ENCODE measurements around the gene STBD1. TPM values are rescaled to one million over a fixed set of nuclear protein-coding genes. Genes with fewer than 3 reads are reported as not detected.
"Not testable (repeated sequence)": the region's sequence is repeated elsewhere in the genome, so short reads cannot be mapped to it uniquely, and the experiment has no call there.

The STBD1 gene
- total RNA-seq, 1 experiment from 2014 or later: 7.3 TPM

DNA sequence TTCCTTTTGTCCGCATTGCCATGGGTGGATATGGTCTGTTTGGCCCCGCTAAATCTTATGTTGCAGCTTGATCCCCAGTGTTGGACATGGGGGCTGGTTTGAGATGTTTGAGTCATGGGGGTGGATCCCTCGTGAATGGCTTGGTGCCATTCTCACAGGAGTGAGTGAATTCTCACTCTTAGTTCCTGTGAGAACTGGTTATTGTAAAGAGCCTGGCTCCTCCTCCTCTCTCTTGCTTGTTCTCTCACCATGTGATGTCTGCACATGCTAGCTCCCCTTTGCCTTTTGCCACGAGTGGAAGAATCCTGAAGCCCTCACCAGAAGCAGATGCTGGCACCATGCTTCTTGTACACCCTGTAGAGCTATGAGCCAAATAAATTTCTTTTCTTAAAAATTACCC lies 22.6 kb upstream of the STBD1 start:
- ChIA-PET CTCF (no interaction called here), POLR2A (ENCODE audit: unreplicated experiment) (no interaction called here)
- peak overlapping the region; percentile 48 for H3K27ac ChIP-seq (ENCODE audit: low read length)
- H3K36me3 ChIP-seq (ENCODE audit: low read depth, low read length): no peaks in the 10 kb centered on the region
- H3F3A ChIP-seq (ENCODE audit: low read length, unreplicated experiment): no peaks in the 10 kb centered on the region
- no TSS peak for BruUV-seq (replicated peaks)
- peaks cover 14% of the 10 kb centered on the region for H3K4me1 ChIP-seq (ENCODE audit: insufficient read depth, low read length)
- intact Hi-C loops (cut with micrococcal nuclease): loop anchor here (1.0 kb wide), 1 partner anchor 17 kb away; no protein-coding TSS in a partner anchor
- TF ChIP-seq, protein P1, sequence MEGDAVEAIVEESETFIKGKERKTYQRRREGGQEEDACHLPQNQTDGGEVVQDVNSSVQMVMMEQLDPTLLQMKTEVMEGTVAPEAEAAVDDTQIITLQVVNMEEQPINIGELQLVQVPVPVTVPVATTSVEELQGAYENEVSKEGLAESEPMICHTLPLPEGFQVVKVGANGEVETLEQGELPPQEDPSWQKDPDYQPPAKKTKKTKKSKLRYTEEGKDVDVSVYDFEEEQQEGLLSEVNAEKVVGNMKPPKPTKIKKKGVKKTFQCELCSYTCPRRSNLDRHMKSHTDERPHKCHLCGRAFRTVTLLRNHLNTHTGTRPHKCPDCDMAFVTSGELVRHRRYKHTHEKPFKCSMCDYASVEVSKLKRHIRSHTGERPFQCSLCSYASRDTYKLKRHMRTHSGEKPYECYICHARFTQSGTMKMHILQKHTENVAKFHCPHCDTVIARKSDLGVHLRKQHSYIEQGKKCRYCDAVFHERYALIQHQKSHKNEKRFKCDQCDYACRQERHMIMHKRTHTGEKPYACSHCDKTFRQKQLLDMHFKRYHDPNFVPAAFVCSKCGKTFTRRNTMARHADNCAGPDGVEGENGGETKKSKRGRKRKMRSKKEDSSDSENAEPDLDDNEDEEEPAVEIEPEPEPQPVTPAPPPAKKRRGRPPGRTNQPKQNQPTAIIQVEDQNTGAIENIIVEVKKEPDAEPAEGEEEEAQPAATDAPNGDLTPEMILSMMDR (conservative IDR thresholded peaks at IDR 0.05; ENCODE audit: low read depth, low read length): no peak
- no peak for TF ChIP-seq EZH2phosphoT487 (IDR thresholded peaks at IDR 0.05; ENCODE audit: borderline replicate concordance, low read length)
- no peak for TF ChIP-seq EZH2 (IDR thresholded peaks at IDR 0.05; ENCODE audit: low read length, unreplicated experiment)
- H4K20me1 ChIP-seq (ENCODE audit: low read length): no peaks in the 10 kb centered on the region
- no peaks in the 10 kb centered on the region for H3K9me2 ChIP-seq (replicated peaks; ENCODE audit: low read length)
- DNase-seq (peak; percentile 36), ATAC-seq (peak; percentile 34)
- 0 out of 2 replicates have a peak overlapping the region, but pooled peaks have one; percentile 22 for H2AFZ ChIP-seq (ENCODE audit: low read length)
- no peaks in the 10 kb centered on the region for H3K79me2 ChIP-seq (ENCODE audit: low read length)
- no peaks in the 10 kb centered on the region for H3K27me3 ChIP-seq (ENCODE audit: low read length)
- H3K4me3 ChIP-seq (ENCODE audit: low read length): no peak overlapping the region
- H3K9ac ChIP-seq (ENCODE audit: low read length): no peak overlapping the region
- H3K4me2 ChIP-seq (ENCODE audit: low read length): peak overlapping the region; percentile 40
- no peaks in the 10 kb centered on the region for H3K9me3 ChIP-seq (ENCODE audit: low read length)

DNA sequence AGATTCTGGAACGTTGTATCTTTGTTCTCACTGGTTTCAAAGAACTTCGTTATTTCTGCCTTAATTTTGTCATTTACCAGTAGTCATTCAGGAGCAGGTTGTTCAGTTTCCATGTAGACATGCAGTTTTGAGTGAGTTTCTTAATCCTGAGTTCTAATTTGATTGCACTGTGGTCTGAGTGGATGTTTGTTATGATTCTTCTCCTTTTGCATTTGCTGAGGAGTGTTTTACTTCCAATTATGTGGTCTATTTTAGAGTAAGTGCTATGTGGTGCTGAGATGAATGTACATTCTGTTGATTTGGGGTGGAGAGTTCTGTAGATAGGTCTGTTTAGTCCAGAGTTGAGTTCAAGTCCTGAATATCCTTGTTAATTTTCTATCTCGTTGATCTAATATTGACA lies 18.7 kb upstream of the STBD1 start:
- ATAC-seq; H3K4me3 ChIP-seq (ENCODE audit: low read length); H3K9me3 ChIP-seq (ENCODE audit: low read length); H3K27me3 ChIP-seq (ENCODE audit: low read length); H3K4me2 ChIP-seq (ENCODE audit: low read length); H3K9me2 ChIP-seq (replicated peaks; ENCODE audit: low read length); H2AFZ ChIP-seq (ENCODE audit: low read length); H3K27ac ChIP-seq (ENCODE audit: low read length); H3F3A ChIP-seq (ENCODE audit: low read length, unreplicated experiment); BruUV-seq (replicated peaks); H4K20me1 ChIP-seq (ENCODE audit: low read length); H3K36me3 ChIP-seq (ENCODE audit: low read depth, low read length); CTCF ChIA-PET; H3K9ac ChIP-seq (ENCODE audit: low read length); DNase-seq; intact Hi-C loops (cut with micrococcal nuclease); POLR2A ChIA-PET (ENCODE audit: unreplicated experiment); H3K79me2 ChIP-seq (ENCODE audit: low read length): not testable (repeated sequence)
- peaks cover 13% of the 10 kb centered on the region for H3K4me1 ChIP-seq (ENCODE audit: insufficient read depth, low read length)

DNA sequence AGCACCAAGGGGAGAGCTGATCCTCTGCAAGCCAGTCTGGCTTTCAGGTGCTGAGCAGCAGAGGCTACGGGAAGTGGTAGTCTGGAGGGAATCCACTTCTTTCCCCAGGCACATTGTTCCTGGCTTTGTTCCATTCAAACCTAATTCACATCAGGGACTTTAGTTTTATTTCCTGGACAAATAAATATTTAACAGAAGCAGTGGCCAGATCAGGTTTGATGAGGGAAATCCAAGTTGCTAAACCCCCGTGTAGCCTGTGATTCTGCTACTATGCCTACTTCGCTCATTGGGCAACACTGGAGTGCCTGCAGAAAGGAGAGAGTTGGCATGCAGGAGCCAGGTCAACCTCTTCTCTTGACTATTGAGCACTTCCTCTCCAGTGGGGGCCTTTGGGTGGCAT lies 13.8 kb upstream of the STBD1 start:
- BruUV-seq (replicated peaks): no TSS peak
- Histone ChIP-seq H3F3A (ENCODE audit: low read length, unreplicated experiment) (no peaks in the 10 kb centered on the region), H3K27ac (ENCODE audit: low read length) (no peak overlapping the region), H3K4me3 (ENCODE audit: low read length) (no peak overlapping the region), H3K27me3 (ENCODE audit: low read length) (no peaks in the 10 kb centered on the region), H3K36me3 (ENCODE audit: low read depth, low read length) (no peaks in the 10 kb centered on the region), H3K79me2 (ENCODE audit: low read length) (no peaks in the 10 kb centered on the region), H3K9me3 (ENCODE audit: low read length) (no peaks in the 10 kb centered on the region), H3K4me2 (ENCODE audit: low read length) (no peak overlapping the region), H3K9ac (ENCODE audit: low read length) (no peak overlapping the region), H3K4me1 (ENCODE audit: insufficient read depth, low read length) (no peaks in the 10 kb centered on the region), H4K20me1 (ENCODE audit: low read length) (no peaks in the 10 kb centered on the region), H3K9me2 (replicated peaks; ENCODE audit: low read length) (no peaks in the 10 kb centered on the region), H2AFZ (ENCODE audit: low read length) (no peak overlapping the region)
- DNase-seq: no peak
- intact Hi-C loops (cut with micrococcal nuclease): no loop called here
- ATAC-seq: no peak
- TF ChIP-seq EZH2phosphoT487 (IDR thresholded peaks at IDR 0.05; ENCODE audit: borderline replicate concordance, low read length) (no peak), EZH2 (IDR thresholded peaks at IDR 0.05; ENCODE audit: low read length, unreplicated experiment) (no peak)
- TF ChIP-seq, protein P1 (conservative IDR thresholded peaks at IDR 0.05; ENCODE audit: low read depth, low read length): no peak
- ChIA-PET CTCF (no interaction called here), POLR2A (ENCODE audit: unreplicated experiment) (no interaction called here)

Data from PC-3 (cell line).